ENCODE measurements around the gene ANKRD1. TPM values are rescaled to one million over a fixed set of nuclear protein-coding genes. Genes with fewer than 3 reads are reported as not detected.

The ANKRD1 gene
- 0.59 TPM in 1 of 2 replicates, not detected in the other for total RNA-seq (2014; rRNA removed; shearing (Covaris generic); ENCODE audit: low replicate concordance)

DNA sequence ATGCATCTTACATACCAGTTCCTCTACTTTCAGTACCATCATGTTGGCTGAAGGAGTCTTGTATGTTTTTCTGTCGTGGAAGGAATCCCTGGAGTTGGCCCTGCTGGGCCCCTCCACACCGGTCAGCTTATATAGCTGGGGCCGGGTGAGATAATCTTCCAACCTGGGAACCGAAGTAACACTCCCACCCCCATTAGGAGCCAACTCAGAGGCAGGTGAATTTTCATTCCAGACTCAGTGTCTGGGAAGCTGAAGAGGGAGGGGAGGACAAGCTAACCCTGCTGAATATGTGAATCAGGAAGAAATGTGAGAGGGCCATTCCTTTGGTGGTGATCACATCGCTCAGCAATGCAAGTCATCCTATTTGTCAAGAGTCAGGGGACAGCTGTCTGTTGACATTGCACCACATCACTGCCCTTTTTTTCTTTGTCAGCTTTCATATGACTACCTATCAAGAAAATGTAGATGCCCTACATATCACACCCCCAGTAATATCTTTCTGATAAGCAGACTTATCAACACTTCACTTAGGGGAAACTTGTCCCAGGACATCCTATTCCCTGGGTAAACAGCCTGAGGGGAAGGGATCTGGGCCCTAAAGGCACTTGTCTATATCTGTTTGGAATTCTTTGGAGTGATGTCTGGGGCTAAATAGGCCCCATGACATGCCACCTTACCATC lies at the start of gene ANKRD1:
Gene ANKRD1, minus strand, starts transcription at position 102 of the 681 bp plus-strand sequence. Its CDS starts 60 bp downstream, at position 42.
- no peaks in the 10 kb centered on the region for H3K36me3 ChIP-seq
- H3K27me3 ChIP-seq: no peaks in the 10 kb centered on the region
- no peaks in the 10 kb centered on the region for H3K9me3 ChIP-seq
- no peak within 1 kb of the TSS for H3K4me3 ChIP-seq
- DNase-seq: peak; percentile 41

DNA sequence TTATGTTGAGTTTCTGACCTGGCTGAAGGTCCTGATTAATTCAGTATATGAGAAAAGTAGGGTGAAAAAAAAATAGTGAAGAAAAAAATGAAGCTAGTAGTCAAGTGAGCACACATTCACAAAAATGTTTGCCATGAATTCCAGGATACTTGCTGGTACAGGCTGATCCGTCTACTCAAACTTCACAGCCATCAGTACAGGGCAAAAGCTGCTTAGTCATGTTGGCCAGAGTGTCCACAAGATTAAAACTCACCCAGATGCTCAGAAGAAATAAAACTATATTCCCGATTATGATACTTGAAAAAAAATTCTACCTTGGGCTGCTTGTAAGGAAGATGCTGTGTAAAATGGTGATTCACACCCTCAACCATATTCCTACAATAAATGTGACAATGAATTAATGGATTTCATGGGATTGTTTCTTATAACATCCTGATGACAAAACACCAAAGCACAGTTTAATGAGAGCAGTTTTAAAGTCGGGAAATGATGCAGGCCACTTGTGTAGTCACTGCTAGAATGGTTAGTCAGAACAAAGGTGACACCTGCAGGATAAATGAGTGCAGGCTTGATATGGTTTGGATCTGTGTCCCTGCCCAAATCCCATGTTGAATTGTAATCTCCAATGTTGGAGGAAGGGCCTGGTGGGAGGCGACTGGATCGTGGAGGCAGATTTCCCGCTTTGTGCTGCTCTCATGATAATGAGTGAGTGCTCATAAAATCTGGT lies 49.2 kb upstream of the ANKRD1 start:
- Histone ChIP-seq H3K27me3 (no peaks in the 10 kb centered on the region), H3K36me3 (no peaks in the 10 kb centered on the region), H3K9me3 (no peaks in the 10 kb centered on the region), H3K4me3 (no peak overlapping the region)
- no peak for DNase-seq

DNA sequence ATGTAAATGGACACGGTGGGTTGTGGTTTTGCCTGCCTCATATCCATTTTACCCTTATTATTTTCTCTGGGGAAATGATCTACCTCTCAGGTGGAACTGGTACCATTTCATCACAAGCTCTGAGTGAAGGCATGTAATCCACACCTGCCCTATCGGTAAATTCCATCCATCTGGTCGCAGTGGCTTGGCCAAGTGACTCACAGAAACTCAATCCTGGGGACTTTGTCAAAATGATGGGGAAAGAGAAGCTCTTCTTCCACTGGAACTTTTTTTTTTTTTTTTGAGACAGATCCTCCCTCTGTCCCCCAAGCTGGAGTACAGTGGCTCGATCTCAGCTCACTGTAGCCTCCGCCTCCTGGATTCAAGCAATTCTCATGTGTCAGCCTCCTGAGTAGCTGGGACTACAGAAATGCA lies 48.2 kb upstream of the ANKRD1 start:
- no peak for DNase-seq
- no peaks in the 10 kb centered on the region for H3K27me3 ChIP-seq
- no peaks in the 10 kb centered on the region for H3K36me3 ChIP-seq
- no peaks in the 10 kb centered on the region for H3K9me3 ChIP-seq
- H3K4me3 ChIP-seq: no peak overlapping the region

DNA sequence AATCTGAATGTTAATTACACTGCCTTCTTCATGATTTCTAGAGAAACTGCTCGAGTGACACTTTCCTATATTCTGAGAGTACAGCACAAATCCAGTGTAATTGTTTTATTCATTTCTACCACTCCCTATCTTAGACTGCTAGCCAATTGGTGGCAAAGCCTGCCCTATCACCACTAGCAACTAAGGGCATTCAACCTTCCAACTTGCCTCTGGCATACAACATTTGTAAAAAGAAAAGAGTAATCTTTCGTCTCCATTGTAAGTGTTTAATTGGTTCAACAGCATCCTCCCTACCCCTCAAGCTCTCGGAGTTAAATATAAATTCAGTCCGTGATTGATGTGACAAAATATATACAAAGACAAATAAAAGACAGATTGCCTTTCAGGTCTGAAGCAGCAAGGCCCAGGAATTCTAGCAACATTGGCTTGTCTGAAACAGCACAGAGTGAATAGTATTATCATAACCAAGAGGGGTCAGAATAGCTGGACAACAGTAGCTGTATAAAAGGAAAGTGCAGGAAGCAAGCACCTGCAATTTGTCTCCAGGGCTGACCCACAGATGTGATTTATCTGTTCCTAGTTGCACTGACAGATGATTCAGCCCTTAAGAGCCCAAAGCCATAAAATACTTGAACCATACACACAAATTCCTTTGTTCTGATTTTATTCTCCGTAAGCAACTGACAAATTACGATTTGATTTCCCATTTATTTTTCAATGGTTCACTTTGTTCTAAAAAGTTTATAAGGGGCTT lies 47.6 kb upstream of the ANKRD1 start:
- Histone ChIP-seq H3K36me3 (no peaks in the 10 kb centered on the region), H3K9me3 (no peaks in the 10 kb centered on the region)
- DNase-seq: no peak

DNA sequence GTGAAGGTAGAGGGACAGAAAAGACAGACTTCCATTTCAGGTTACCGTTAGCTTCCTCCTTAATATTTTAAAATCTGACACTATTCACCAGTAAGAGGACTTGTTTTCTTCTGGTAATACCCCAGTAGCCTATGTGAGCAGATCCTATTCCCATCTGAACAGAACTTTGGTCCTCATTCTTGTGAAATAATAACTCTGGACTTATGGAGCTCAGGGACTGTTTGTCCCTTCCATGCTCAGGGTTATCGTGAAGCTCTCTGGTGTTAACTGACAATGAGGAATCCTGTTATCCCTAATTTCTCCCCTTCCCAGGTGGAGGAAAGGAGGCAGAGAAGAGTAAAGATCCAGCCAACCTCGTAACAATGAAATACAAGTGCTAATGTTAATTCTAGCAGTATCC lies 47.0 kb upstream of the ANKRD1 start:
- H3K27me3 ChIP-seq: no peaks in the 10 kb centered on the region
- no peaks in the 10 kb centered on the region for H3K9me3 ChIP-seq
- H3K4me3 ChIP-seq: no peak overlapping the region
- no peaks in the 10 kb centered on the region for H3K36me3 ChIP-seq
- DNase-seq: no peak

More for the DNA sequence above, 47.6 kb upstream of the ANKRD1 start:
- Histone ChIP-seq H3K4me3 (no peak overlapping the region), H3K27me3 (no peaks in the 10 kb centered on the region)

DNA sequence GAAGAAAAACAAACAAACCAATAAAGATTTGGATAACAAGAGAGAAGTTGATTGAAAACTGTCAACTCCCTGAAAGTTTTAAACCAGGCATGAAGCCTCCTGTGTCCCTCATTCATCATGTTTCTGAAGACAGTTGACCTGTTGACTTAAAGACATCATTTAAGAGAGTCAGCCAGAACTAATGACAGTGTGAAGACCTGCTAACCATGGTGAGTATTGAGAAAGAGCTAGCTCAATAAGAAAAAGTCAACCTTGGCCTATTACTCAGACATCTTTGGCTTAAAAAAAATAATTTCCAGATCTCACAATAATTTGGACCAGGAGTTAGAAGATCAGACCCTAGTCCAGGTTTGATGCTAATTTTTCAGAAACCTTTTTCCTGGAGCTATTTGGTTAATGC lies 45.3 kb upstream of the ANKRD1 start:
- H3K36me3 ChIP-seq: no peaks in the 10 kb centered on the region
- no peaks in the 10 kb centered on the region for H3K9me3 ChIP-seq
- no peak for DNase-seq
- H3K27me3 ChIP-seq: no peaks in the 10 kb centered on the region
- no peak overlapping the region for H3K4me3 ChIP-seq

DNA sequence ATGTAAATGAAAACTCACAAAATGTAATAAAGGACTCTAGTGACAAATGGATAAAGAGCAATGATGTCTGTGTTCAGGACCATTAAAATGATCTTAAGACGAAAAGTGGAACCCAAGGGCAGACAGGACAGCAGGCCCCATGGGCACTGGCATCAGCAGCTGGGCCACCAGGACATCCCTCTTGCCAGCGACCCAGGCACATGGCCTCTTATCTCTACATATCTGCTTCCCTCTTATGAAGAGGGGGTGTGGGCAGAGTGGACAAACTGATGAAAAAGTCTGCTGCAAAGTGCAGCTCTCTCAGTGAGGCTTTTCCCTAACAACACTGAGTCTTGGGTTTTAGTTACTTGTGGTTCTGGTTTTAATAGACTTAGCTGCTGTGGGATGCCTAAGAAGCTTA lies 44.8 kb upstream of the ANKRD1 start:
- H3K9me3 ChIP-seq: no peaks in the 10 kb centered on the region; the same call in 1 of the 2 replicates
- H3K27me3 ChIP-seq: no peaks in the 10 kb centered on the region
- H3K36me3 ChIP-seq: no peaks in the 10 kb centered on the region
- no peak overlapping the region for H3K4me3 ChIP-seq
- DNase-seq: no peak

DNA sequence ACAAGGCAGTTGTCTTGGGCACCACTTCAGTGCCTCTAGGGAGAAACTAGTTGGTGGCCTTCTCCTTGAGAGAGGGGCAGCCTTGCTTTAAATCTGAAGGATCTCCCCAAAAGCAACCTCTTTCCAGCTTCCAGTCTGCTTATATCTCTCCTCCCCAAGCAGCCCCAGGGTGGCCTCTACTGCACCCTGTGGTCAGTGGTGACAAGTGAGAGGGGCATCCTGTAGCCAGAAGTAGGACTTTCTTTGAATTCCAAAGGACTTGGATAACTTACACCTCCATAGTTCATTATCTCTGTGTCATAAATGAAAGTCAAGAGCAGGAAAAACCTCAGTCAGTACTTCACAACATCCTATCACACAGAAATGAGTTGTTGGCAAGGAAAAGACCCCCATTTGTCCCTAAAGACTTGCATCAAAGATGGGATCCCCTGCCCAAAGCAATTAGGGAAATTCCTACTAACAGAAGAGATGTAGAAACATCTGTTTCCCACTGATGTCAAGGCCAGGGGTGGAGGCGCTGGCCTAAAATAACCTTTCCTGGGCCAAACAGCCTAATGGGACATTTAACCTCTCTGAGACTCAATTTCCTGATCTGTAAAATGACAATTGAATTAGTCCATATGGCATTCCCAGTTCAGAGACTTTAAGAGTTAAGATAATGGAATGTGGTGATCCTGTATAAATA lies 44.0 kb upstream of the ANKRD1 start:
- DNase-seq: no peak
- H3K9me3 ChIP-seq: no peaks in the 10 kb centered on the region; the same call in 1 of the 2 replicates
- no peaks in the 10 kb centered on the region for H3K27me3 ChIP-seq
- H3K4me3 ChIP-seq: no peak overlapping the region
- no peaks in the 10 kb centered on the region for H3K36me3 ChIP-seq

DNA sequence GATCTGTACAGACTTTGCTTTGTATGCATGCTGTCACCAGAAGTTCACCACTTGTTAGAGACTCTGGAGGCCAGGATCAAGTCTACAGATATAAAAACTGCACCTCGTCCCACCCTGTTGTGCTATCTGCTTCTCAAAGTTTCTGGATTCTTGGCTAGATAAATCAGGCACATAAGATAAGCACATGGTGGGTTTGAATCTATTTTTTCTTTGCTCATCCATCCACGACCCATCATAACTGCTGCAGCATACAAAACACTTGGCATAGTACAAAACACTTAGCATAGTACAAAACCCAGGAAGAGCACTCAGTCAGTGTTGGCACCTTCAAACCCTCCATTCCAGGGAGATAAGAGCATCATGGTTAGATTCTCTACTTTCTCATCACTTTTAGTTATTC lies 42.4 kb upstream of the ANKRD1 start:
- H3K9me3 ChIP-seq: no peaks in the 10 kb centered on the region; the same call in 1 of the 2 replicates
- H3K27me3 ChIP-seq: no peaks in the 10 kb centered on the region
- H3K36me3 ChIP-seq: no peaks in the 10 kb centered on the region
- DNase-seq: no peak
- no peak overlapping the region for H3K4me3 ChIP-seq

DNA sequence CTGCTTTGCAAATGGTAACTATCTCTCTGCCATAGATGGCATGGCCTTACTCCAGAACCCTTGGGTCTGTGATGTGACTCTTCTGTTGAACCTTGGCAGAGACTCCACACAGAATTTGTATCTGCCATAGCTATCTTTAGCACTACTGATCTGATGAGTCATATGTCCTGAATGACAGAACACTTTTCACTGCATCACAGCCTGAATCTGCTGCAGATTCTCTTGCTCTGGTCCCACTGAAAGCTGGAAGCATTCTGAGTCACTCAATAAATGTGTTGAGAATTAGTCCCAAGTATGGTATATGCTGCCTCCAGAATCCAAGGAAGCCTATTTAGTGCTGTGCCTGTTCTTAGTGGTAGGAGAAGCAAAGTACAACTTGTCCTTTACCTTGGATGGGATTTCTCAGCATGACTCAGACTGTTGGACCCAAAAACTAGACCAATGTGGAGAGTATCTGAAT lies 39.5 kb upstream of the ANKRD1 start:
- DNase-seq: peak; percentile 33
- H3K9me3 ChIP-seq: no peaks in the 10 kb centered on the region; the same call in 1 of the 2 replicates
- no peaks in the 10 kb centered on the region for H3K36me3 ChIP-seq
- no peak overlapping the region for H3K4me3 ChIP-seq
- H3K27me3 ChIP-seq: no peaks in the 10 kb centered on the region

DNA sequence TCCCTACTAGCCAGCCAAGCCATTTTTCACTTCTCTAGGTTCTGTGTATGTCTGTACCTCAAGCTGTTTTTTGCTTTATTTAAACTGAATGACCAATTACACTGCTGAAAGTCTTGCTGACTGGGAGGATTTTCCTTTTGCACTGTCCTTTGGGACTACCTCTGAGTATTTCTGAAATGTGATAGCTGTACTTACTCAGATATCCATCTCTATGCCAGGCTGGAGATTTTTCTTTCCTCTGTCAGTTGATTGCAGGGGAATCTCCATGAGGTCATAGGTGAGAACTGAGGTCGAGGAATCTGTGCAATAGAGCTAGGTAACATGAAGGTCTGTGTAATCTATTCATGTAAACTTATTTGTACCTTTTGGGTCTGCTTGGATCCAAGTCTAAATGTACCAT lies 38.9 kb upstream of the ANKRD1 start:
- no peaks in the 10 kb centered on the region for H3K27me3 ChIP-seq
- H3K9me3 ChIP-seq: no peaks in the 10 kb centered on the region; the same call in 1 of the 2 replicates
- H3K4me3 ChIP-seq: no peak overlapping the region
- no peaks in the 10 kb centered on the region for H3K36me3 ChIP-seq
- DNase-seq: no peak

DNA sequence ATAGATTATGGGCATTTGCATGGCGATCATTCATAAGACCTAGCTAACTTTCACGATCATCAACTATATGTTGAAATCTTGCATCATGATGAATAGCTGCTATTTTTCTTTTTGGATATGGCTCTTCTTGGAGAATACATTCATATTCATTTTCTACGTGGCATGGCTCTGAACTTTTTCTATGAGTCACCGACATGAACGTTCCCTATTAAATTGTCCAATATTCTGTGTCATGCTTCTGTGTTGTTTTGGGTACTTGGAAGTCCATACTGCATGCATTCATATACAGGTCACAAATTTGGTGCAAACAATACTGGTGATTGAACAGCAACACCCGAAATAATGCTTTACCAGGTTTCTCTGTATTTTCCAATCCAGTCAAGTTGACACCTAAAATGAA lies 37.9 kb upstream of the ANKRD1 start:
- Histone ChIP-seq H3K27me3 (no peaks in the 10 kb centered on the region), H3K36me3 (no peaks in the 10 kb centered on the region), H3K9me3 (no peaks in the 10 kb centered on the region; the same call in 1 of the 2 replicates), H3K4me3 (no peak overlapping the region)
- DNase-seq: no peak

DNA sequence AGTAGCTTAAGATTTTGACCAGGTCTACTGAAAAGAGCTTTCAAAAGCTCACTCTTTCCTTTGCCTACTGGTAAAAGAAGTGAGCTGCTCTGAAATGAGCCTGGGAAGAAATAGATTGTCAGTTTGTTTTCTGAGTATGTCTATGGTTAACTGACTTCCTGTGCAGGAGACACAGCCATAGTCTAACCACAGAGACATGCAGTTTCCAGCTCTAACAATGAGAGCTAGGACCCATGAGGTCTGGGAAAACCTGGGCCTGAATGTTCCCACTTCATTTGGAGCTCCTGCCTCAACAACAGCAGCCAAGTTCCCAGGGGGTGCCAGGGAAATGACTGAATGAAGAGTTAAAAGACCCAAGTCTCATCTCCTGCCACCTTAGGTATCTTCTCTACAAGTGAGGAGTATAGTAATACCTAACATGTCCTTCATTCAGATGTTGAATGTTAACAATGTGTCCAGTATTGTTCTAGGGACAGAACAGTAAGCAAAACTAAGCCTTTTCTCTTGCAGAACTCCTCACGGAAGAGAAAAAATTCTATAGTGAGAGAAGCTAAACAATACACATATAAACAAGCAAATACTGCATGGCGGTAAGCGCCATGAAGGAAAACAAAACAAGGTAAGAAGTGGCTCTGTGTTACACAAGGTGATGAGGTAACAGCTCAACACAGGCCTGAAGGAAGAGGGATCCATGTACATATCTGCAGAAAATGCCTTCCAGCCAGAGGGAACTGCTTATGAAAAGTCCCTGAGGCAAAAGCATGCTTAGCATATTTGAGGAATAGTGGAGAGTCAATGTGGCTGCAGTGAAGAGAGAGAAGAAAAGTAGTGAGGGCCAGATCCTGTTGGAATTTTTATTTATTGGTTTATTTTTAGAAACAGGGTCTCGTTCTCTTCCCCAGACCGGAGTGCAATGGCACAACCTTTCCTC lies 26.4 kb upstream of the ANKRD1 start:
- H3K4me3 ChIP-seq: no peak overlapping the region
- H3K9me3 ChIP-seq: no peaks in the 10 kb centered on the region
- no peaks in the 10 kb centered on the region; the same call in 1 of the 2 replicates for H3K27me3 ChIP-seq
- no peak for DNase-seq
- H3K36me3 ChIP-seq: no peaks in the 10 kb centered on the region

DNA sequence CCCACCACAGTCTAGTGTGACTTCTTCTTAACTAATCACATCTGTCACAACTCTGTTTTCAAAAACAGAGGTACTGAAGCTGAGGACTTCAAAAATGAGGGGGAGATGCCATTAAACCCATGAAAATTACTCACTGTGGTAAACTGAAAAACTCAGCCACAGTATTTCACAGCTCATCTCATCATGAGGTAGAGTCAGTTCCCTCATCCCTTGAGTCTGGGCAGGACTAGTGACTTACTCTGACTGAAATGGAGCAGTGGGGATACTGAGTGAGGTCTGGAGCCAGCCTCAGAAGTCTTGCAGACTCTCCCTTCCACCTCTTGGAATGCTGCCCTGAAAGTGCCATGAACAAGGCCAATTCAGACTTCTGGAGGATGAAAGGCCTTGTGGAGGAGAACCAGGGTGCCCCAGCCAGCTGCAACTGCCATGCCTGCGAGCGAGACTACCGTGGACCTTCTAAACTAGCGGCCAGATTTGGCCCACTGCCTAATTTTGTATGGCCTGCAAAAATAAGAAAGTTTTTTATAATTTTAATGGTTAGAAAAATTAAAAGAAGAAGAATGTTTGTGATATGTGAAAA lies 24.7 kb upstream of the ANKRD1 start:
- no peak for DNase-seq
- Histone ChIP-seq H3K36me3 (no peaks in the 10 kb centered on the region), H3K4me3 (no peak overlapping the region), H3K9me3 (no peaks in the 10 kb centered on the region), H3K27me3 (no peaks in the 10 kb centered on the region)

DNA sequence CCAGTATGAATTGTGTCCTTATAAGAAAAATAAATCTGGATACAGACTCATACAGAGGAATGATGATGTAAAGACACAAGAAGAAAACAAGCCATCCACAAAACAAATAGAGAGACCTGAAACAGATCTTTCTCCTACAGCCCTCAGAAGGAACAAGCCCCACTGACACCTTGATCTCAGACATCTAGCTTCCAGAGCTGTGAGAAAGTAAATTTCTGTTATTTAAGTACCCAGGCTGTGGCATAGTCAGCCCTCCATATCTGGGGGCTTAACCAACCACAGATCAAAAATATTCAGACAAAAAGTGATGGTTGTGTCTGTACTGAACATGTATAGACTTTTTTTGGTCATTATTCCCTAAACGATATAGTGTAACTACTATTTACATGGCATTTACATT lies 23.9 kb upstream of the ANKRD1 start:
- H3K27me3 ChIP-seq: no peaks in the 10 kb centered on the region
- H3K9me3 ChIP-seq: no peaks in the 10 kb centered on the region
- no peak overlapping the region for H3K4me3 ChIP-seq
- no peaks in the 10 kb centered on the region for H3K36me3 ChIP-seq
- no peak for DNase-seq
